Measurements from ENCODE around the gene MAP4K4. TPM values are rescaled to one million over a fixed set of nuclear protein-coding genes. Genes with fewer than 3 reads are reported as not detected.

Gene MAP4K4
- total RNA-seq, 1 experiment from 2014 or later = 132 TPM

- no peak overlapping the region for H2BK5ac ChIP-seq (ENCODE audit: insufficient read length, low read length)
- no peak overlapping the region for H4K91ac ChIP-seq (ENCODE audit: insufficient read length, low read depth, low read length)
- Mint-ChIP-seq H3K36me3 (ENCODE audit: insufficient read depth in 1 of 3, low read depth in 3 of 3) (peaks cover 0 to 4% (median 0%) of the 10 kb centered on the region in 3 experiments; a peak in 1 of 7 replicates), H3K9me3 (no peaks in the 10 kb centered on the region; a peak in 3 of 5 replicates), H3K4me1 (peaks cover 6 to 7% of the 10 kb centered on the region in 2 experiments; a peak in 2 of 4 replicates), H3K27ac (no peak overlapping the region), H3K27me3 (ENCODE audit: low read depth) (no peaks in the 10 kb centered on the region), H3K4me3 (no peak overlapping the region)
- H3K27me3 ChIP-seq (ENCODE audit: insufficient read depth, low read length) = no peaks in the 10 kb centered on the region
- no peak overlapping the region for H3T11ph ChIP-seq (ENCODE audit: low read length)
- no peak overlapping the region for H3K27ac ChIP-seq (ENCODE audit: insufficient read length, low read depth, low read length)
- H3K23ac ChIP-seq (ENCODE audit: insufficient read length, low read depth, low read length) = no peak overlapping the region
- H3K56ac ChIP-seq (ENCODE audit: insufficient read length, low read depth, low read length) = no peak overlapping the region
- H3K18ac ChIP-seq (ENCODE audit: insufficient read length, low read depth, low read length) = no peak overlapping the region
- no peak overlapping the region for H2BK120ac ChIP-seq (ENCODE audit: low read depth, low read length, poor library complexity, severe bottlenecking)
- no peaks in the 10 kb centered on the region for H3K79me1 ChIP-seq (ENCODE audit: insufficient read depth, low read depth, low read length, poor library complexity, severe bottlenecking)
- no peaks in the 10 kb centered on the region for H3K4me1 ChIP-seq (ENCODE audit: insufficient read depth, low read length)
- peak; percentile 34 for DNase-seq
- WGBS (ENCODE audit: extremely low coverage, insufficient read length, low lambda C conversion rate) = no CpG with 5 or more reads among the region's 6 CpGs
- H3K4ac ChIP-seq (ENCODE audit: low read depth, low read length) = no peak overlapping the region
- H3K23me2 ChIP-seq (ENCODE audit: insufficient read length, low read depth, low read length, poor library complexity, severe bottlenecking) = no peaks in the 10 kb centered on the region
- no peak overlapping the region for H2BK20ac ChIP-seq (ENCODE audit: low read depth, low read length, poor library complexity, severe bottlenecking)
- no peak overlapping the region for H4K8ac ChIP-seq (replicated peaks; ENCODE audit: insufficient read length, low read depth, low read length)
- H2BK12ac ChIP-seq (ENCODE audit: insufficient read length, low read depth, low read length) = no peak overlapping the region
- no peaks in the 10 kb centered on the region for H3K9me3 ChIP-seq (ENCODE audit: control insufficient read depth, low read depth, low read length)
- H2BK15ac ChIP-seq (ENCODE audit: low read depth, low read length) = no peak overlapping the region
- H2AFZ ChIP-seq (ENCODE audit: low read length) = no peak overlapping the region
- no peak overlapping the region for H3K4me2 ChIP-seq (ENCODE audit: insufficient read depth, insufficient read length, low read length)
- no peaks in the 10 kb centered on the region for H4K20me1 ChIP-seq (ENCODE audit: control insufficient read depth, insufficient read depth, insufficient read length)
- H4K5ac ChIP-seq (ENCODE audit: insufficient read length, low read depth, low read length) = no peak overlapping the region
- no peak overlapping the region for H3K14ac ChIP-seq (ENCODE audit: insufficient read depth, low read length)
- H2AK5ac ChIP-seq (ENCODE audit: insufficient read length, low read length) = no peak overlapping the region
- no peak overlapping the region for H3K9ac ChIP-seq (ENCODE audit: extremely low read depth, insufficient read length, low read length)
- H3K79me2 ChIP-seq (ENCODE audit: insufficient read depth, low read length) = no peaks in the 10 kb centered on the region
- TF ChIP-seq CTCF (conservative IDR thresholded peaks at IDR 0.05) = peak; percentile 29; the same call in 2 of the 3 replicates
Observed at GRCh38 chr2:101657787-101658186, 39.7 kb upstream of the MAP4K4 start.

Data from H9 (cell line).